SIG-M5 (cell line): ENCODE results near the gene MYO1H.

ENCODE experiments used
- DNase-seq: peaks from one replicate; lab custom pipeline; 2025; lab: John Stamatoyannopoulos, UW

The MYO1H gene

DNA sequence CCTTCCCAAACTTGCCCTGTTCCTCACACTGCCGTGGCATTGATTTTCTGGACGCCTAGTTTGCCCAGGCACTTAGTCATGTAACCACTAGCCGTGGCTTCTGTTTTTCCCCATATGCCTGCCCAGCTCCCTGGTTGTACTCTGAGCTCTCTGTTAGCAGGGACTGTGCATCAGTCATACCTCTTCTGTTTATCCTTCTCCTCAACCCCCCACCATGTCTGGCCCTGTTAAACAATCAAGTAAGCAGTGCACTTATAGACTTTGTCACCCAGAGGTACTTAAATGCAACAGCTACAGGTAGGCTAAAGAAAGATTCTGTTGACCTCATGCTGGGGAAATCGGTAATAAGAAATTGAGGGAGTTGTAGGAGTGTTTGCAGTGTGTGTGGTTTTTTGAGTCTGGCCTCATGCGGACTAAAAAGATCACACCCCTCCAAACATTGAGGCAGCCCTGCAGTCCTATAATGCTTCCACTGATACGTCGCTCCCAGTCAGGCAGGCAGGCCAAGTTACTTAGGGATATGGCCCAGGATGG is 146.7 kb downstream of the MYO1H start:
- DNase-seq = no peak

DNA sequence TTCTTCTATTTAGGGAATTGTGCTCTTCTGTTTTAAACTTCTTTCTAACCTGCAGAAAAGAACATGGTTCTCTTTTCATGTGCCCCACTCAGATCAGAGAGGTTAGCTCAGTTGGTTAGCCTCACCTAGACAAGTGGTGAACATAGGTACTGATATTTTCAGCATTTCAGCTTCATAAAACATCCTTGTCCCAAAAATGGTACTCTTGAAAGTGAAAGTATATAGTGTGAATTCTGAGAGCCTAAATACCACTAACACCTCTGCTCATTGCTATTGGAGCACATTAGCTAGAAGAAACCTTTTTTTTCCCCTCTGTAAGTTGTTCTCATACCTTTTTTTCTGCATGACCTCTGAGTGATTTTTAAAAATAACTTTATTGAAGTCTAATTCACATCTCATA is 147.3 kb downstream of the MYO1H start:
- no peak for DNase-seq

DNA sequence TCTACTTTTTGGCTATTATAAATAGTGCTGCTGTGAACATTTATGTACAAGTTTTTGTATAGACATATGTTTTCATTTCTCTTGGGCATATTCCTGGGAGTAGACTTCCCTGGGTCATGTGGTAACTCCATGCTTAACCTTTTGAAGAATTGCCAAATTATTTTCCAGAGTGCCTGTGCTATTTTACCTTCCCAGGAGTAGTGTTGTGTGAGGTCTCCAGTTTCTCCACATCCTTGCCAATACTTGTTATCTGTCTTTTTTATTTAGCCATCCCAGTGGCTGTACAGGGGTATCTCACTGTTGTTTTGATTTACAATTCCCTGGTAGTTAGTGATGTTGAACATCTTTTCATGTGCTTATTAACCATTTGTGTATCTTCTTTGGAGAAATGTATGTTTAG is 148.6 kb downstream of the MYO1H start:
- DNase-seq = no peak

GRCh38 chr12:109497675-109498074 is 150.0 kb downstream of the MYO1H start:
- no peak for DNase-seq
